H1 (cell line): Measurements from ENCODE around the gene ADAMTS17. TPM values are rescaled to one million over a fixed set of nuclear protein-coding genes. Genes with fewer than 3 reads are reported as not detected.

Experiments
- CTCF ChIA-PET: fragments of 300-600 bp; sonication (Branson Sonifier 250); formaldehyde crosslinking; loops from one replicate; lab custom pipeline; 2021; ENCODE audit not compliant: partially characterized antibody; lab: Charles Lee
- POLR2A ChIA-PET: fragments of 300-600 bp; sonication (Branson Sonifier 250); formaldehyde crosslinking; loops from one replicate; lab custom pipeline; 2021; ENCODE audit warnings: inconsistent platforms; ENCODE audit not compliant: partially characterized antibody; lab: Charles Lee
- DNase-seq, 2 experiments: peaks; one replicate each; pipeline versions ENCODE4 v3.0.0 to v3.0.0-alpha.2; 2010 to 2022; ENCODE audit warnings: low spot score in 2 of 2, low read depth in 1 of 2, mixed read lengths in 1 of 2
- FAIRE-seq: peaks from 2 replicates; lab custom pipeline; 2011; peaks lifted over from hg19 to GRCh38; lab: Jason Lieb, UNC
- H2AFZ ChIP-seq: 2 replicates; pipeline ENCODE4 v1.8.1; 2012; ENCODE audit warnings: low read length, inconsistent platforms
- H2AK5ac ChIP-seq: 2 replicates; pipeline ENCODE4 v1.6.1; 2013; ENCODE audit warnings: low read depth, low read length
- H2BK120ac ChIP-seq: replicated peaks from 2 replicates; pipeline ENCODE3; 2013; ENCODE audit warnings: low read depth, low read length, inconsistent platforms
- H2BK12ac ChIP-seq: 2 replicates; pipeline ENCODE4 v1.6.1; 2013; ENCODE audit warnings: low read depth, low read length
- H2BK15ac ChIP-seq: 2 replicates; pipeline ENCODE4 v1.6.1; 2013; ENCODE audit warnings: low read length
- H2BK20ac ChIP-seq: 2 replicates; pipeline ENCODE4 v1.6.1; 2013; ENCODE audit warnings: low read length
- H2BK5ac ChIP-seq: 2 replicates; pipeline ENCODE4 v1.6.1; 2013; ENCODE audit warnings: low read depth, low read length
- H3K14ac ChIP-seq: 2 replicates; pipeline ENCODE4 v1.6.1; 2013; ENCODE audit warnings: inconsistent platforms; ENCODE audit not compliant: insufficient read length
- H3K18ac ChIP-seq: 2 replicates; pipeline ENCODE4 v1.6.1; 2013; ENCODE audit warnings: low read length; ENCODE audit errors: extremely low read depth
- H3K23ac ChIP-seq: 2 replicates; pipeline ENCODE4 v1.6.1; 2013; ENCODE audit warnings: inconsistent platforms; ENCODE audit not compliant: insufficient read length
- H3K23me2 ChIP-seq: 2 replicates; pipeline ENCODE4 v1.6.1; 2013; ENCODE audit warnings: low read depth, low read length
- H3K27ac ChIP-seq: 2 replicates; pipeline ENCODE4 v1.6.1; 2011; ENCODE audit warnings: low read depth, low read length, inconsistent platforms
- H3K27me3 ChIP-seq, 4 experiments: replicated peaks in 1 of 4; 1 replicate in 1 of 4; 2 replicates in 3 of 4; pipeline versions ENCODE4 v1.6.1 to v1.8.1; 2011 to 2013; ENCODE audit warnings: low read length in 3 of 4, mild to moderate bottlenecking in 3 of 4, inconsistent platforms in 2 of 4, mixed read lengths in 2 of 4, moderate library complexity in 1 of 4; ENCODE audit not compliant: control insufficient read depth in 3 of 4, insufficient read depth in 3 of 4; ENCODE audit errors: extremely low read depth in 1 of 4
- H3K36me3 ChIP-seq, 4 experiments: 2 replicates each; pipeline versions ENCODE4 v1.6.1 to v1.8.1; 2011 to 2013; ENCODE audit warnings: mild to moderate bottlenecking in 4 of 4, low read length in 3 of 4, moderate library complexity in 2 of 4, control low read depth in 1 of 4, inconsistent platforms in 1 of 4; ENCODE audit not compliant: insufficient read depth in 4 of 4, control insufficient read depth in 2 of 4
- H3K4ac ChIP-seq: replicated peaks from 2 replicates; pipeline ENCODE3; 2013; ENCODE audit warnings: low read length, low read depth, mixed read lengths, inconsistent platforms; ENCODE audit not compliant: insufficient read length
- H3K4me1 ChIP-seq, 4 experiments: replicated peaks in 1 of 4; 1 replicate in 1 of 4; 2 replicates in 3 of 4; pipeline versions ENCODE4 v1.6.1 to v1.8.1; 2011 to 2013; ENCODE audit warnings: low read length in 3 of 4, inconsistent platforms in 2 of 4, mixed read lengths in 1 of 4; ENCODE audit not compliant: insufficient read depth in 4 of 4, control insufficient read depth in 3 of 4
- H3K4me2 ChIP-seq, 2 experiments: 2 replicates each; pipeline versions ENCODE4 v1.6.1 to v1.8.1; 2011 to 2013; ENCODE audit warnings: low read depth in 2 of 2, low read length in 2 of 2, control low read depth in 1 of 2, inconsistent platforms in 1 of 2, mild to moderate bottlenecking in 1 of 2; ENCODE audit not compliant: insufficient read depth in 1 of 2
- H3K4me3 ChIP-seq, 4 experiments: fragments of 200-600, 300-600 bp in 1 of 4; sonication (generic), shearing (Covaris generic), sonication (Bioruptor Twin) in 1 of 4; 2 replicates each; pipeline versions ENCODE4 v1.5.1 to v1.8.1; 2011 to 2016; ENCODE audit warnings: low read length in 4 of 4, low read depth in 3 of 4, control low read depth in 2 of 4, inconsistent platforms in 2 of 4, mild to moderate bottlenecking in 2 of 4, mixed read lengths in 1 of 4, moderate library complexity in 1 of 4; ENCODE audit not compliant: insufficient read depth in 2 of 4; ENCODE audit errors: extremely low read depth in 1 of 4
- H3K56ac ChIP-seq: replicated peaks from 2 replicates; pipeline ENCODE3; 2013; ENCODE audit warnings: low read depth, mild to moderate bottlenecking, mixed read lengths, low read length, inconsistent platforms; ENCODE audit not compliant: insufficient read length
- H3K79me1 ChIP-seq: 2 replicates; pipeline ENCODE4 v1.6.1; 2013; ENCODE audit warnings: low read depth, low read length, control low read depth
- H3K79me2 ChIP-seq, 2 experiments: 2 replicates each; pipeline versions ENCODE4 v1.6.1 to v1.8.1; 2012 to 2013; ENCODE audit warnings: low read length in 2 of 2, mild to moderate bottlenecking in 2 of 2, inconsistent platforms in 1 of 2; ENCODE audit not compliant: insufficient read depth in 2 of 2, control insufficient read depth in 1 of 2
- H3K9ac ChIP-seq, 4 experiments: replicated peaks in 1 of 4; 1 replicate in 1 of 4; 2 replicates in 3 of 4; pipeline versions ENCODE4 v1.6.1 to v1.8.1; 2011 to 2013; ENCODE audit warnings: low read depth in 3 of 4, low read length in 3 of 4, control low read depth in 2 of 4, mild to moderate bottlenecking in 2 of 4, moderate library complexity in 2 of 4, inconsistent platforms in 1 of 4; ENCODE audit errors: extremely low read depth in 1 of 4
- H3K9me3 ChIP-seq, 2 experiments: 2 replicates each; pipeline versions ENCODE4 v1.6.1 to v1.8.1; 2012 to 2013; ENCODE audit warnings: mild to moderate bottlenecking in 2 of 2, moderate library complexity in 2 of 2, control low read depth in 1 of 2, inconsistent platforms in 1 of 2, low read depth in 1 of 2, low read length in 1 of 2, mixed read lengths in 1 of 2; ENCODE audit not compliant: insufficient read depth in 2 of 2
- H4K20me1 ChIP-seq, 2 experiments: replicated peaks in 1 of 2; 2 replicates each; pipeline versions ENCODE3 to v1.8.1; 2011 to 2013; ENCODE audit warnings: inconsistent platforms in 2 of 2, low read length in 2 of 2, mild to moderate bottlenecking in 1 of 2; ENCODE audit not compliant: insufficient read depth in 2 of 2, control insufficient read depth in 1 of 2
- H4K5ac ChIP-seq: 2 replicates; pipeline ENCODE4 v1.6.1; 2013; ENCODE audit warnings: low read length, low read depth, mixed read lengths, inconsistent platforms; ENCODE audit not compliant: insufficient read length
- H4K8ac ChIP-seq: 2 replicates; pipeline ENCODE4 v1.8.0; 2013; ENCODE audit warnings: mild to moderate bottlenecking, moderate library complexity, low read length, inconsistent platforms; ENCODE audit not compliant: insufficient read depth; ENCODE audit errors: extremely low read depth
- H4K91ac ChIP-seq: replicated peaks from 2 replicates; pipeline ENCODE3; 2013; ENCODE audit warnings: low read length, mixed read lengths, inconsistent platforms; ENCODE audit not compliant: insufficient read length
- BRCA1 ChIP-seq: IDR thresholded peaks from 2 replicates; pipeline ENCODE4 v1.6.1; 2012; ENCODE audit warnings: low read depth, low read length, improper control_type of control experiment
- EP300 ChIP-seq, 2 experiments: IDR thresholded peaks; 1 replicate in 1 of 2; 2 replicates in 1 of 2; pipeline ENCODE4 v1.6.1; 2011 to 2012; ENCODE audit warnings: low read depth in 2 of 2, low read length in 2 of 2, mild to moderate bottlenecking in 2 of 2, borderline replicate concordance in 1 of 2, inconsistent platforms in 1 of 2, moderate library complexity in 1 of 2
- FOSL1 ChIP-seq: IDR thresholded peaks from 2 replicates; pipeline ENCODE4 v1.6.1; 2011; ENCODE audit warnings: mild to moderate bottlenecking, low read depth, low read length, moderate library complexity; ENCODE audit not compliant: insufficient read depth
- GABPA ChIP-seq: IDR thresholded peaks from 2 replicates; pipeline ENCODE4 v1.6.1; 2011; ENCODE audit warnings: mild to moderate bottlenecking, low read length, moderate library complexity, borderline replicate concordance; ENCODE audit not compliant: insufficient read depth
- KDM1A ChIP-seq: fragments of 200-600, 300-600 bp; sonication (generic); IDR thresholded peaks from 2 replicates; pipeline ENCODE4 v1.7.1; 2016; ENCODE audit warnings: mild to moderate bottlenecking, low read length, borderline replicate concordance
- KDM4A ChIP-seq: IDR thresholded peaks from one replicate; pipeline ENCODE4 v1.7.1; 2012; ENCODE audit warnings: low read depth, mild to moderate bottlenecking, moderate library complexity, low read length, inconsistent platforms; ENCODE audit not compliant: severe bottlenecking
- PHF8 ChIP-seq: fragments of 200-600 bp; sonication (generic); conservative IDR thresholded peaks from 2 replicates; pipeline ENCODE4 v1.7.1; 2012; ENCODE audit warnings: low read depth, mild to moderate bottlenecking, inconsistent platforms, low read length, moderate library complexity
- RNF2 ChIP-seq: fragments of 200-900, 300-1000 bp; sonication (generic); IDR thresholded peaks from 2 replicates; pipeline ENCODE4 v1.7.1; 2016; ENCODE audit warnings: borderline replicate concordance, low read depth, mild to moderate bottlenecking, antibody characterized with exemption, low read length; ENCODE audit not compliant: poor library complexity, severe bottlenecking; ENCODE audit errors: missing control alignments
- TBP ChIP-seq: IDR thresholded peaks from 2 replicates; pipeline ENCODE4 v1.6.1; 2011; ENCODE audit warnings: low read depth, low read length, improper control_type of control experiment
- WGBS, 2 experiments: shearing (Covaris generic) in 1 of 2; methylation state at CpG; one replicate each; pipeline versions ENCODE4 v1.1.6 to v1.1.7; 2013 to 2015; ENCODE audit warnings: low lambda C conversion rate in 2 of 2, mixed read lengths in 2 of 2, inconsistent platforms in 1 of 2, low coverage in 1 of 2, missing lambda C conversion rate in 1 of 2; ENCODE audit not compliant: insufficient replicate concordance in 2 of 2, insufficient coverage in 1 of 2, insufficient read length in 1 of 2; ENCODE audit errors: extremely low coverage in 1 of 2, missing lambda C conversion rate in 1 of 2; 5-methylcytosine and 5-hydroxymethylcytosine counted together
- polyA plus RNA-seq, 7 experiments: library from polyadenylated mRNA; depleted of rRNA in 3 of 7; stranded (reverse) in 5 of 7; unstranded in 2 of 7; fragments of >200 nt in 5 of 7; fragments of 200-250 nt in 2 of 7; gene quantifications; 1 replicate in 5 of 7; 2 replicates in 1 of 7; 4 replicates in 1 of 7; pipeline versions ENCODE4 v1.2.1 to v1.2.3, GENCODE V29; 2011 to 2013; ENCODE audit warnings: missing spikeins in 2 of 7, mixed read lengths in 2 of 7
- total RNA-seq: library from RNA; stranded (reverse); fragmentation: NEBNext Ultra II Directional; extraction: Animal tissue kit (Norgen Biotek cat#: 25700); gene quantifications from 2 replicates; pipeline ENCODE4 v1.2.1, GENCODE V29; 2021

The ADAMTS17 gene
- total and polyA plus RNA-seq, 2 of the 8 experiments (the other 6 are each of a cell fraction or from before 2014, with no cell fraction given), result 0.51 to 1.7 TPM

DNA sequence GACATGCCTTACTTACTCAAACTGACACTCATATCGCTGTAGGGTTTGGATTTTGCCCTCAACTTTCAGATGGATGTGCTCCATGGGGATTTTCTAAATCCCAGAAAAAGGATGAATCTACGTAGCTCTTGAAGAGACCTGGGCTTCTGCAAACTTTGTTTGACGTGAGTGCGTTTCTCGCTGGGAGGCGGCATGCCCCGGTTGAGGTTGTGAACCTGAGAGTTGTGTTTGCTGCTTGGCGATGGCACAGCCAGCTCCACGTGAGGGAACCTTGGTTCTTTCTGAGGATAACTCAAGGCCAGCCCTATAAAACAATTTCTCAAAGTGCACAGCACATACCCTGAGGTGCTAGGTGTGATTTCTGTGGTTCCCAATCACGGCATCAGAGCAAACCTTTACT, 209.5 kb downstream of the ADAMTS17 start:
- H2AFZ ChIP-seq, result no peak overlapping the region
- no peak overlapping the region for H2BK15ac ChIP-seq
- H2BK120ac ChIP-seq, result no peak overlapping the region
- no peak overlapping the region for H3K4me2 ChIP-seq
- H3K9ac ChIP-seq, result no peak overlapping the region
- H3K18ac ChIP-seq, result no peak overlapping the region
- H3K27me3 ChIP-seq, result no peaks in the 10 kb centered on the region
- H2BK5ac ChIP-seq, result no peak overlapping the region
- no peak overlapping the region for H3K14ac ChIP-seq
- DNase-seq (no peak), FAIRE-seq (no peak)
- ChIA-PET POLR2A (interaction anchor here (1.5 kb wide), 1 partner anchor 204 kb away, joined by 3 read pairs; no protein-coding TSS in a partner anchor), CTCF (interaction anchor here (0.7 to 5.0 kb wide), 34 partner anchors 10 to 475 kb away, joined by 3 to 43 read pairs (median 4); no protein-coding TSS in a partner anchor)
- H2BK20ac ChIP-seq, result no peak overlapping the region
- H4K8ac ChIP-seq, result no peak overlapping the region
- no peak overlapping the region for H2BK12ac ChIP-seq
- WGBS, 2 experiments, result 88% methylated on average over 10 of the region's 10 CpGs; no CpG with 5 or more reads in 1 of the 2 experiments
- no peak overlapping the region for H4K5ac ChIP-seq
- H3K79me1 ChIP-seq, result no peaks in the 10 kb centered on the region
- H3K4ac ChIP-seq, result no peak overlapping the region
- H3K36me3 ChIP-seq, result no peaks in the 10 kb centered on the region
- H3K56ac ChIP-seq, result no peak overlapping the region
- H4K20me1 ChIP-seq, result no peaks in the 10 kb centered on the region
- no peak overlapping the region for H4K91ac ChIP-seq
- no peaks in the 10 kb centered on the region for H3K9me3 ChIP-seq
- no peak overlapping the region for H3K4me3 ChIP-seq
- no peak overlapping the region for H2AK5ac ChIP-seq
- no peak overlapping the region for H3K23ac ChIP-seq
- H3K79me2 ChIP-seq, result no peaks in the 10 kb centered on the region
- no peak overlapping the region for H3K27ac ChIP-seq
- no peaks in the 10 kb centered on the region for H3K23me2 ChIP-seq
- H3K4me1 ChIP-seq, result no peaks in the 10 kb centered on the region
- TF ChIP-seq KDM1A (no peak), GABPA (no peak), BRCA1 (no peak), RNF2 (no peak), TBP (no peak), EP300 (IDR thresholded peaks at IDR 0.05; ENCODE audit: borderline replicate concordance in 1 of 2, low read depth in 2 of 2, low read length in 2 of 2) (no peak), PHF8 (no peak), FOSL1 (no peak), KDM4A (no peak)
